Keratinocyte (primary cell): ENCODE results near the gene CPED1. TPM values are rescaled to one million over a fixed set of nuclear protein-coding genes. Genes with fewer than 3 reads are reported as not detected.

Experiments
- DNase-seq: peaks from one replicate; pipeline ENCODE4 v3.0.0-alpha.2; 2011; ENCODE audit warnings: low read depth, missing footprints, low spot score
- FAIRE-seq: peaks from 2 replicates; lab custom pipeline; 2011; peaks lifted over from hg19 to GRCh38; lab: Jason Lieb, UNC
- H2AFZ ChIP-seq: 2 replicates; pipeline ENCODE4 v1.6.0; 2012; ENCODE audit warnings: low read length, control low read depth, inconsistent platforms; ENCODE audit not compliant: control insufficient read depth
- H3K27ac ChIP-seq: 2 replicates; pipeline ENCODE4 v1.5.1; 2011; ENCODE audit warnings: low read length; ENCODE audit not compliant: control insufficient read depth, insufficient read depth
- H3K27me3 ChIP-seq: 3 replicates; pipeline ENCODE4 v1.6.0; 2011; ENCODE audit warnings: low read length; ENCODE audit not compliant: control insufficient read depth, insufficient read depth; ENCODE audit errors: extremely low read depth
- H3K36me3 ChIP-seq, 2 experiments: 2 replicates in 1 of 2; 3 replicates in 1 of 2; pipeline ENCODE4 v1.5.1; 2011; ENCODE audit warnings: low read length in 2 of 2, mild to moderate bottlenecking in 1 of 2; ENCODE audit not compliant: control insufficient read depth in 2 of 2, insufficient read depth in 2 of 2; ENCODE audit errors: extremely low read depth in 1 of 2
- H3K4me1 ChIP-seq: 3 replicates; pipeline ENCODE4 v1.5.1; 2011; ENCODE audit warnings: low read length; ENCODE audit not compliant: control insufficient read depth, insufficient read depth; ENCODE audit errors: extremely low read depth
- H3K4me2 ChIP-seq: 3 replicates; pipeline ENCODE4 v1.6.0; 2011; ENCODE audit warnings: low read depth, low read length; ENCODE audit not compliant: control insufficient read depth, insufficient read depth; ENCODE audit errors: extremely low read depth
- H3K4me3 ChIP-seq, 3 experiments: fragments of 200-600 bp in 1 of 3; sonication (generic) in 1 of 3; 2 replicates in 2 of 3; 3 replicates in 1 of 3; pipeline ENCODE4 v1.5.1; 2011 to 2016; ENCODE audit warnings: low read length in 3 of 3, mild to moderate bottlenecking in 3 of 3, control low read depth in 2 of 3, inconsistent platforms in 1 of 3, low read depth in 1 of 3, mixed read lengths in 1 of 3, mixed run types in 1 of 3, moderate library complexity in 1 of 3; ENCODE audit not compliant: control insufficient read depth in 2 of 3, insufficient read depth in 2 of 3; ENCODE audit errors: extremely low read depth in 1 of 3
- H3K79me2 ChIP-seq: 2 replicates; pipeline ENCODE4 v1.6.0; 2012; ENCODE audit warnings: low read length; ENCODE audit not compliant: control insufficient read depth, insufficient read depth
- H3K9ac ChIP-seq: 3 replicates; pipeline ENCODE4 v1.6.0; 2011; ENCODE audit warnings: low read length; ENCODE audit not compliant: control insufficient read depth, insufficient read depth; ENCODE audit errors: extremely low read depth
- H3K9me1 ChIP-seq: 3 replicates; pipeline ENCODE4 v1.6.0; 2011; ENCODE audit warnings: low read length; ENCODE audit not compliant: control insufficient read depth, insufficient read depth; ENCODE audit errors: extremely low read depth
- H3K9me3 ChIP-seq: 2 replicates; pipeline ENCODE4 v1.5.1; 2012; ENCODE audit warnings: low read depth, low read length; ENCODE audit not compliant: control insufficient read depth
- H4K20me1 ChIP-seq: 3 replicates; pipeline ENCODE4 v1.6.0; 2011; ENCODE audit warnings: low read length; ENCODE audit not compliant: control insufficient read depth, insufficient read depth; ENCODE audit errors: extremely low read depth
- CTCF ChIP-seq, 3 experiments: IDR thresholded peaks in 1 of 3; conservative IDR thresholded peaks in 1 of 3; optimal IDR thresholded peaks in 1 of 3; 2 replicates in 2 of 3; 3 replicates in 1 of 3; pipeline versions ENCODE3 to v1.5.1; 2011; ENCODE audit warnings: low read length in 3 of 3, mild to moderate bottlenecking in 3 of 3, moderate library complexity in 2 of 3, control low read depth in 1 of 3, inconsistent platforms in 1 of 3; ENCODE audit not compliant: insufficient read depth in 2 of 3; ENCODE audit errors: extremely low read depth in 1 of 3
- EZH2 ChIP-seq: IDR thresholded peaks from one replicate; pipeline ENCODE4 v1.6.1; 2012; ENCODE audit warnings: inconsistent platforms, mild to moderate bottlenecking, low read length, moderate library complexity
- dilution Hi-C: fragments of 300-500 bp; cut with MboI; formaldehyde crosslinking; loops from one replicate; pipeline ENCODE4 v1.7.0; 2020; ENCODE audit warnings: low sequenced_read_pairs; ENCODE audit not compliant: extremely low pct_ligation_motif_present
- polyA plus RNA-seq, 5 experiments: library from polyadenylated mRNA; depleted of rRNA in 3 of 5; stranded (reverse) in 3 of 5; stranded (forward) in 1 of 5; unstranded in 1 of 5; fragments of >200 nt; gene quantifications; 1 replicate in 1 of 5; 2 replicates in 3 of 5; 3 replicates in 1 of 5; pipeline versions ENCODE4 v1.2.1 to v1.2.3, GENCODE V29; 2011 to 2012; ENCODE audit warnings: missing spikeins in 2 of 5, low read depth in 1 of 5, low replicate concordance in 1 of 5

Gene CPED1
- polyA plus RNA-seq, 1 donor (not counting 4 experiments of a cell fraction or from before 2014, with no cell fraction given): 0.62 TPM

- FAIRE-seq (peak; percentile 75), DNase-seq (no peak)
- dilution Hi-C loops: no loop called here
- no peaks in the 10 kb centered on the region for H3K9me1 ChIP-seq
- no peaks in the 10 kb centered on the region for H3K36me3 ChIP-seq
- H3K27me3 ChIP-seq: no peaks in the 10 kb centered on the region
- H3K4me3 ChIP-seq: no peak overlapping the region
- no peak overlapping the region for H3K9ac ChIP-seq
- TF ChIP-seq EZH2 (no peak), CTCF (optimal IDR thresholded peaks at IDR 0.05 in 1 of 3, IDR thresholded peaks at IDR 0.05 in 1 of 3, conservative IDR thresholded peaks at IDR 0.05 in 1 of 3; ENCODE audit: extremely low read depth in 1 of 3, insufficient read depth in 2 of 3, low read length in 3 of 3) (no peak)
- peak overlapping the region; percentile 34 for H3K4me2 ChIP-seq
- no peaks in the 10 kb centered on the region for H4K20me1 ChIP-seq
- H3K79me2 ChIP-seq: no peaks in the 10 kb centered on the region
- H3K27ac ChIP-seq: no peak overlapping the region
- H3K4me1 ChIP-seq: peaks cover 4% of the 10 kb centered on the region
- H3K9me3 ChIP-seq: no peaks in the 10 kb centered on the region
- no peak overlapping the region for H2AFZ ChIP-seq
These were observed 289.9 kb downstream of the CPED1 start for GRCh38 chr7:121278120-121279021.

GRCh38 chr7:121279060-121279620 lies 290.6 kb downstream of the CPED1 start:
- DNase-seq (no peak), FAIRE-seq (no peak)
- no peak overlapping the region for H3K4me3 ChIP-seq
- H3K9ac ChIP-seq: no peak overlapping the region
- H3K9me1 ChIP-seq: no peaks in the 10 kb centered on the region
- H2AFZ ChIP-seq: no peak overlapping the region
- dilution Hi-C loops: no loop called here
- H3K79me2 ChIP-seq: no peaks in the 10 kb centered on the region
- TF ChIP-seq CTCF (optimal IDR thresholded peaks at IDR 0.05 in 1 of 3, IDR thresholded peaks at IDR 0.05 in 1 of 3, conservative IDR thresholded peaks at IDR 0.05 in 1 of 3; ENCODE audit: extremely low read depth in 1 of 3, insufficient read depth in 2 of 3, low read length in 3 of 3) (no peak), EZH2 (no peak)
- no peak overlapping the region for H3K4me2 ChIP-seq
- H3K27me3 ChIP-seq: no peaks in the 10 kb centered on the region
- H4K20me1 ChIP-seq: no peaks in the 10 kb centered on the region
- no peak overlapping the region for H3K27ac ChIP-seq
- H3K36me3 ChIP-seq: no peaks in the 10 kb centered on the region
- peaks cover 4% of the 10 kb centered on the region for H3K4me1 ChIP-seq
- H3K9me3 ChIP-seq: no peaks in the 10 kb centered on the region
